Activated CD4-positive, alpha-beta T cell treated with anti-CD3 and anti-CD28 coated beads for 36 hours (primary cell): ENCODE measurements around the gene EIF5. TPM values are rescaled to one million over a fixed set of nuclear protein-coding genes. Genes with fewer than 3 reads are reported as not detected.

Experiments used
- ATAC-seq: fragments of 200-7000 bp; cut with Tn5 transposase; one replicate; pipeline ENCODE4 v1.10.0; 2021; ENCODE audit warnings: mild to moderate bottlenecking, moderate library complexity
- CTCF ChIA-PET: fragments of 350-600 bp; sonication (Branson Sonifier 250); formaldehyde crosslinking; loops from one replicate; lab custom pipeline; 2021; ENCODE audit warnings: antibody characterized with exemption; lab: Charles Lee
- POLR2A ChIA-PET: fragments of 350-600 bp; sonication (Branson Sonifier 250); formaldehyde crosslinking; loops from one replicate; lab custom pipeline; 2021; ENCODE audit warnings: antibody characterized with exemption, inconsistent platforms; lab: Charles Lee
- DNase-seq: peaks from one replicate; pipeline ENCODE4 v3.0.0-alpha.2; 2020
- H3K27ac Mint-ChIP-seq: one replicate; pipeline ENCODE4 v1.8.0; 2021; ENCODE audit warnings: mixed read lengths
- H3K27me3 Mint-ChIP-seq: one replicate; pipeline ENCODE4 v1.8.0; 2021; ENCODE audit warnings: mixed read lengths
- H3K36me3 Mint-ChIP-seq: one replicate; pipeline ENCODE4 v1.8.0; 2021; ENCODE audit warnings: low read depth, mixed read lengths
- H3K4me1 Mint-ChIP-seq: one replicate; pipeline ENCODE4 v1.8.0; 2021; ENCODE audit warnings: mixed read lengths
- H3K4me3 Mint-ChIP-seq: one replicate; pipeline ENCODE4 v1.8.0; 2021; ENCODE audit warnings: mild to moderate bottlenecking, moderate library complexity, mixed read lengths
- H3K9me3 Mint-ChIP-seq: one replicate; pipeline ENCODE4 v1.8.0; 2021; ENCODE audit warnings: low read depth, mixed read lengths
- intact Hi-C, 2 experiments: fragments of 100-400 bp; cut with DNase I in 1 of 2; cut with micrococcal nuclease in 1 of 2; formaldehyde crosslinking; loops; one replicate each; pipeline versions ENCODE4 v1.14.2 to v1.15.1; 2022 to 2024; cut with DNase I, micrococcal nuclease
- total RNA-seq, 2 experiments: library from RNA; stranded (reverse); gene quantifications; one replicate each; pipeline ENCODE4 v1.2.3, GENCODE V29; 2021

Gene EIF5
- total RNA-seq, 2 experiments from 2014 or later = 222 to 234 TPM

- no peaks in the 10 kb centered on the region for H3K9me3 Mint-ChIP-seq
Observed at GRCh38 chr14:103385929-103386712, 52.1 kb downstream of the EIF5 start.

GRCh38 chr14:103386713-103387329 is 52.8 kb downstream of the EIF5 start:
- H3K36me3 Mint-ChIP-seq = peaks cover 11% of the 10 kb centered on the region
- CTCF ChIA-PET = interaction anchor here (0.8 to 1.6 kb wide), 3 partner anchors 9 to 73 kb away, joined by 3 to 4 read pairs (median 3); no protein-coding TSS in a partner anchor
- H3K27me3 Mint-ChIP-seq = no peaks in the 10 kb centered on the region
- H3K27ac Mint-ChIP-seq = peak overlapping the region; percentile 98
- H3K9me3 Mint-ChIP-seq = no peaks in the 10 kb centered on the region
- POLR2A ChIA-PET = interaction anchor here (0.9 kb wide), 1 partner anchor 41 kb away, joined by 3 read pairs; no protein-coding TSS in a partner anchor
- intact Hi-C loops = loop anchor here (5.0 to 10.0 kb wide), 3 partner anchors 35 to 610 kb away; partner anchors contain the start of gene TRAF3 (in 1 of the 2)
- DNase-seq = no peak
- no peak for ATAC-seq
- H3K4me1 Mint-ChIP-seq = peaks cover 40% of the 10 kb centered on the region
- peak overlapping the region; percentile 99 for H3K4me3 Mint-ChIP-seq

More at GRCh38 chr14:103385929-103386712, 52.1 kb downstream of the EIF5 start:
- peak overlapping the region; percentile 99 for H3K4me3 Mint-ChIP-seq
- H3K27me3 Mint-ChIP-seq = no peaks in the 10 kb centered on the region
- intact Hi-C loops = loop anchor here (1.0 to 10.0 kb wide), 8 partner anchors 36 to 794 kb away; partner anchors contain the start of genes EIF5 (in 2 of the 2), BAG5 (in 1 of the 2), COA8 (in 1 of the 2) and KLC1 (in 1 of the 2)
- H3K4me1 Mint-ChIP-seq = peaks cover 39% of the 10 kb centered on the region
- DNase-seq = peak; percentile 62
- POLR2A ChIA-PET = interaction anchor here (0.9 kb wide), 1 partner anchor 41 kb away, joined by 3 read pairs; no protein-coding TSS in a partner anchor
- H3K36me3 Mint-ChIP-seq = peaks cover 11% of the 10 kb centered on the region
- H3K27ac Mint-ChIP-seq = peak overlapping the region; percentile 98
- no peak for ATAC-seq
- CTCF ChIA-PET = interaction anchor here (0.6 to 0.8 kb wide), 2 partner anchors 52 to 94 kb away, joined by 3 read pairs; partner anchors contain the start of gene EIF5

- POLR2A ChIA-PET = interaction anchor here (0.7 kb wide), 1 partner anchor 11 kb away, joined by 4 read pairs; no protein-coding TSS in a partner anchor
- H3K9me3 Mint-ChIP-seq = no peaks in the 10 kb centered on the region
- no peak for DNase-seq
- H3K4me1 Mint-ChIP-seq = peaks cover 42% of the 10 kb centered on the region
- no peak overlapping the region for H3K4me3 Mint-ChIP-seq
- ATAC-seq = no peak
- H3K27me3 Mint-ChIP-seq = no peaks in the 10 kb centered on the region
- intact Hi-C loops = loop anchor here (5.0 to 10.0 kb wide), 3 partner anchors 34 to 611 kb away; partner anchors contain the start of gene TRAF3 (in 1 of the 2)
- H3K27ac Mint-ChIP-seq = peak overlapping the region; percentile 68
- CTCF ChIA-PET = no interaction called here
- H3K36me3 Mint-ChIP-seq = peaks cover 11% of the 10 kb centered on the region
Observed at GRCh38 chr14:103388664-103389063, 54.6 kb downstream of the EIF5 start.

- Mint-ChIP-seq H3K9me3 (no peaks in the 10 kb centered on the region), H3K27me3 (no peaks in the 10 kb centered on the region), H3K4me1 (peaks cover 58% of the 10 kb centered on the region), H3K4me3 (no peak overlapping the region), H3K36me3 (peaks cover 11% of the 10 kb centered on the region), H3K27ac (peak overlapping the region; percentile 47)
- DNase-seq (no peak), ATAC-seq (no peak)
- ChIA-PET POLR2A (interaction anchor here (0.6 to 1.0 kb wide), 2 partner anchors 11 to 57 kb away, joined by 3 to 4 read pairs; no protein-coding TSS in a partner anchor), CTCF (interaction anchor here (0.5 to 5.4 kb wide), 33 partner anchors 9 to 1227 kb away, joined by 3 to 55 read pairs (median 4); no protein-coding TSS in a partner anchor)
- intact Hi-C loops = no loop called here
Observed at GRCh38 chr14:103390605-103391004, 56.6 kb downstream of the EIF5 start.

- CTCF ChIA-PET = interaction anchor here (0.6 to 5.4 kb wide), 32 partner anchors 9 to 779 kb away, joined by 3 to 55 read pairs (median 4); no protein-coding TSS in a partner anchor
- intact Hi-C loops = no loop called here
- POLR2A ChIA-PET = interaction anchor here (0.6 kb wide), 1 partner anchor 11 kb away, joined by 4 read pairs; no protein-coding TSS in a partner anchor
- ATAC-seq (peak; percentile 58), DNase-seq (peak; percentile 68)
- Mint-ChIP-seq H3K9me3 (no peaks in the 10 kb centered on the region), H3K4me1 (peaks cover 62% of the 10 kb centered on the region), H3K4me3 (no peak overlapping the region), H3K27ac (no peak overlapping the region), H3K27me3 (no peaks in the 10 kb centered on the region), H3K36me3 (peaks cover 8% of the 10 kb centered on the region)
Observed at GRCh38 chr14:103391048-103391447, 57.0 kb downstream of the EIF5 start.

- H3K27me3 Mint-ChIP-seq = no peaks in the 10 kb centered on the region
- no peak overlapping the region for H3K4me3 Mint-ChIP-seq
- POLR2A ChIA-PET = no interaction called here
- CTCF ChIA-PET = interaction anchor here (0.5 to 5.4 kb wide), 13 partner anchors 11 to 96 kb away, joined by 3 to 55 read pairs (median 4); partner anchors contain the start of gene EIF5
- H3K4me1 Mint-ChIP-seq = peaks cover 69% of the 10 kb centered on the region
- DNase-seq (no peak), ATAC-seq (no peak)
- H3K36me3 Mint-ChIP-seq = peaks cover 5% of the 10 kb centered on the region
- no peak overlapping the region for H3K27ac Mint-ChIP-seq
- no peaks in the 10 kb centered on the region for H3K9me3 Mint-ChIP-seq
- intact Hi-C loops = no loop called here
Observed at GRCh38 chr14:103392106-103392505, 58.1 kb downstream of the EIF5 start.

GRCh38 chr14:103392572-103392971 is 58.5 kb downstream of the EIF5 start:
- ChIA-PET CTCF (interaction anchor here (0.8 to 5.4 kb wide), 13 partner anchors 8 to 95 kb away, joined by 3 to 55 read pairs (median 4); partner anchors contain the start of gene MARK3), POLR2A (no interaction called here)
- intact Hi-C loops = no loop called here
- DNase-seq (no peak), ATAC-seq (no peak)
- Mint-ChIP-seq H3K36me3 (peaks cover 5% of the 10 kb centered on the region), H3K4me3 (no peak overlapping the region), H3K9me3 (no peaks in the 10 kb centered on the region), H3K4me1 (peaks cover 70% of the 10 kb centered on the region), H3K27ac (no peak overlapping the region), H3K27me3 (no peaks in the 10 kb centered on the region)

GRCh38 chr14:103393070-103393469 is 59.0 kb downstream of the EIF5 start:
- DNase-seq (no peak), ATAC-seq (no peak)
- H3K36me3 Mint-ChIP-seq = peaks cover 5% of the 10 kb centered on the region
- H3K27ac Mint-ChIP-seq = no peak overlapping the region
- ChIA-PET CTCF (interaction anchor here (0.7 to 5.4 kb wide), 12 partner anchors 8 to 208 kb away, joined by 3 to 55 read pairs (median 4); partner anchors contain the start of gene MARK3), POLR2A (no interaction called here)
- H3K4me1 Mint-ChIP-seq = peaks cover 70% of the 10 kb centered on the region
- H3K9me3 Mint-ChIP-seq = no peaks in the 10 kb centered on the region
- no peaks in the 10 kb centered on the region for H3K27me3 Mint-ChIP-seq
- H3K4me3 Mint-ChIP-seq = no peak overlapping the region
- intact Hi-C loops = no loop called here

- CTCF ChIA-PET = interaction anchor here (0.7 to 5.4 kb wide), 14 partner anchors 8 to 207 kb away, joined by 3 to 55 read pairs (median 4); partner anchors contain the start of gene MARK3
- peak overlapping the region; percentile 5 for H3K27ac Mint-ChIP-seq
- DNase-seq (no peak), ATAC-seq (no peak)
- H3K4me1 Mint-ChIP-seq = peaks cover 69% of the 10 kb centered on the region
- H3K27me3 Mint-ChIP-seq = no peaks in the 10 kb centered on the region
- POLR2A ChIA-PET = no interaction called here
- intact Hi-C loops = loop anchor here in 1 of 2 experiments (2.0 kb wide), 1 partner anchor 33 kb away; no protein-coding TSS in a partner anchor
- no peaks in the 10 kb centered on the region for H3K9me3 Mint-ChIP-seq
- peaks cover 7% of the 10 kb centered on the region for H3K36me3 Mint-ChIP-seq
- H3K4me3 Mint-ChIP-seq = no peak overlapping the region
Observed at GRCh38 chr14:103393676-103394626, 59.9 kb downstream of the EIF5 start.
